Keratinocyte (primary cell): ENCODE measurements around the gene GRK4.

Experiments used
- CTCF ChIP-seq, 3 experiments: IDR thresholded peaks in 1 of 3; conservative IDR thresholded peaks in 1 of 3; optimal IDR thresholded peaks in 1 of 3; 2 replicates in 2 of 3; 3 replicates in 1 of 3; pipeline versions ENCODE3 to v1.5.1; 2011; ENCODE audit warnings: low read length in 3 of 3, mild to moderate bottlenecking in 3 of 3, moderate library complexity in 2 of 3, control low read depth in 1 of 3, inconsistent platforms in 1 of 3; ENCODE audit not compliant: insufficient read depth in 2 of 3; ENCODE audit errors: extremely low read depth in 1 of 3
- EZH2 ChIP-seq: IDR thresholded peaks from one replicate; pipeline ENCODE4 v1.6.1; 2012; ENCODE audit warnings: inconsistent platforms, mild to moderate bottlenecking, low read length, moderate library complexity

DNA sequence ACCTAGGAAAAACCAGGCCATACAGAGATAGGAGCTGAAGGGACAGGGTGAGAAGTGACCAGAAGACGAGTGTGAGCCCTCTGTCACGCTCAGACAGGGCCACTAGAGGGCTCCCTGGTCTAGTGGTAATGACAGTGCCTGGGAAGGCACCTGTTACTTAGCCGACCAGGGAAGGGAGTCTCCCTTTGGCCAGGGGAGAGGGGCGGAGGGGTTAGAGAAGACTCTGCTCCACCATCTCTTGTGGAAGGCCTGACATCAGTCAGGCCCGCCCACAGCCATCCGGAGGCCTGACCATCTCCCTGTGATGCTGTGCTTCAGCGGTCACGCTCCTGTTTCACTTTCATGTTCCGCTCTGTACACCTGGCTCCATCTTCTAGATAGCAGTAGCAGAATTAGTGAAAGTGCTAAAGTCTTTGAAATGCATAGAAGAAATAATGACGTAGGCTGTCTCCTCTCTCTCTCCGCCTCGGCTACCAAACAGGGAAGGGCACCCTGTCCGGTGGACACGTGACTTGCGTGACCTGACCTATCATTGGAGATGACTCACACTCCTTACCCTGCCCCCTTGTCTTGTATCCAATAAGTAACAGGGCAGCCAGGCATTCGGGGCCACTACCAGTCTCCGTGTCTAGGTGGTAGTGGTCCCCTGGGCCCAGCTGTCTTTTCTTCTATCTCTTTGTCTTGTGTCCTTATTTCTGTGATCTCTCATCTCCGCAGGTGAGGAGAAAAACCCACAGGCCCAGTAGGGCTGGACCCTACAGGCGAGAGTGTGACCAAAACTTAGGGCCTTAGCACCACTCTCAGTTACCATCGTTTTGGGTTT is 84.3 kb downstream of the GRK4 start:
- TF ChIP-seq CTCF (optimal IDR thresholded peaks at IDR 0.05 in 1 of 3, IDR thresholded peaks at IDR 0.05 in 1 of 3, conservative IDR thresholded peaks at IDR 0.05 in 1 of 3; ENCODE audit: extremely low read depth in 1 of 3, insufficient read depth in 2 of 3, low read length in 3 of 3) (peak; percentile 26 to 76 (median 61)), EZH2 (no peak)
